Measurements from ENCODE around the gene MCC.

MCC gene

DNA sequence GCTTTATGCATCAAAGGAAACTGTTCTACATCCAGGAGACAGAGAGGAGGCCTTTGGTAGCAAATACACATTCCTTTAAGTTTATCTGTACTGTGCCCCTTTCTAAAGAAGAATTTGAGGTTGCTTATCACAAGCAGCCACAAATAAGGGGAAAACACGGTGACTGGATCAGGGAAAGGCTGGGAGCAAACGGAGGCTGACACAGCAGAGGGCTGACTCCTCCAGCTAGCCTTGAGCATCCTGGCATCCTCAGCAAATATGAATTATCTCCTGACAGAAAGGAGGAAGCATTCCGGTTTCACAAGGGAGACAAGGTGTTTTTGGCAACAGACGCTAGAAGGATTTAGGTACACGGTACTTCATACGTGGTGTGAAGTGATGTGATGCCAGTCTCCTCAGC lies 378.1 kb downstream of the MCC start:
- no peak for DNase-seq (ENCODE audit: low spot score)

DNA sequence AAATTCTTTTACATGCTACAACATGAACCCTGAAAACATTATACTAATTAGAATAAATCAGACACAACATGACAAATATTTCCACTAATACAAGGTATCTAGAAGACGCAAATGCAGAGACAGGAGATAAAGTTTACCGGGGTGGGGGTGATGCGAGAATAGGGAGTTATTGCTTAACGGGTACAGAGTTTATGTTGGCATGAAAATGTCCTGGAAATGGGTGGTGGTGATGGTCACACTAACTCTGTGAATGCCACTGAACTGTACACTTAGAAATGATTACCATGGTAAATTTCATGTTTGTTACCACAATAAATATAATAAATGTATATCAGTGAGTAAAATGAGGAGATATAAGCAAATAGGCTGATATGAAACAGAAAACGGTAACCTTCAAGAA lies 378.9 kb downstream of the MCC start:
- no peak for DNase-seq (ENCODE audit: low spot score)

DNA sequence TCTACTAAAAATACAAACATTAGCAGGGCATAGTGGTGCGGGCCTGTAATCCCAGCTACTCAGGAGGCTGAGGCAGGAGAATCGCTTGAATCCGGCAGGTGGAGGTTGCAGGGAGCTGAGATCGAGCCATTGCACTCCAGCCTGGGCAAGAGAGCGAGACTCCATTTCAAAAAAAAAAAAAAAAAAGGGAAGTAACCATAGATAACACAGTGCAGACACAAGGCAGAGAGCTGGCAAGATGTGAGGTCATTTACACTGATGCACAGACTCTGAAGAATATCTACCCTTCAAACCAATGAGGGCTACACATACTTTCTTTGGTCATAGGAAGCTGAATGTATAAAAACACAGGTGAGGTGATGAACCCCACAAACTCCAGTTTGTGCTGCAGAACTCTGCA lies 379.8 kb downstream of the MCC start:
- no peak for DNase-seq (ENCODE audit: low spot score)

DNA sequence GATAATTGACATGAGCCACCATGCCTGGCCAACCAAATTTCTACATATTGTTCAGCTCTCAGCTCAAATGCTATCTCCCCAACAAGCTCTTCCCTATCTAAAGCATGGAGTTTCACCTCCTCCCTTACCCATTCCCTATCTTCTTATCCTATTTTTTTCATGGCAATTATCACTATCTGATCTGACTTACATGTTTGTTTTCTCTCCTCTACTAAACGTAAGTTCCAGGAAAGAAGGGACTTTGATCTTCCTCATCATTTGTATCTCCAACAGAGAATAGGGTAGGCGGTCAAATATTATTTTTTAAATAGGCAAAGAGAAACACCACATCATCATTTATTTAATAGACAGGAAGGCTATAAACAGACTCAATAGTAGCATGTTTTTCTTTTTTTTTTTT lies 381.4 kb downstream of the MCC start:
- DNase-seq (ENCODE audit: low spot score), result no peak

DNA sequence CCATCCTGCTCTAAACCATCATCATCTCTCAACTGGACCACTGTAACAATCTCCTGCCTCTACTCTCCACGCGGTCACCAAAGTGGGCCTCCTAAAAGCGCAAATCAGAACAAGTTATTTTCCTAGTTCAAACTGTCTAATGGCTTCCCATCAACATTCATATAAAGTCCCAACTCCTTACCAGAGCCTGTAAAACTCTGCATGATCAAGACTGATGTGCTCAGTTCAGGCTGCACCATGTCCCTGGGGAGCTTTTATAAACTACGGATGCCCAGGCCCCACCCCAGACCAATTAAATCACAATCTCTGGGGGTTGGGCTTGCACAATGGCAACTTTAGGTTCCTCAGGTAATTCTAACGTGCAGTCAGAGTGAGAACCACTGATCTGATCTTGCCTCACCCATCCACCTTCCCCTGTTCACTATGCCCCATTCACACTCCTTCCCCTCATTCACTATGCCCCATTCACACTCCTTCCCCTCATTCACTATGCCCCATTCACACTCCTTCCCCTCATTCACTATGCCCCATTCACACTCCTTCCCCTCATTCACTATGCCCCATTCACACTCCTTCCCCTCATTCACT lies 382.5 kb downstream of the MCC start:
- DNase-seq (ENCODE audit: low spot score), result no peak

DNA sequence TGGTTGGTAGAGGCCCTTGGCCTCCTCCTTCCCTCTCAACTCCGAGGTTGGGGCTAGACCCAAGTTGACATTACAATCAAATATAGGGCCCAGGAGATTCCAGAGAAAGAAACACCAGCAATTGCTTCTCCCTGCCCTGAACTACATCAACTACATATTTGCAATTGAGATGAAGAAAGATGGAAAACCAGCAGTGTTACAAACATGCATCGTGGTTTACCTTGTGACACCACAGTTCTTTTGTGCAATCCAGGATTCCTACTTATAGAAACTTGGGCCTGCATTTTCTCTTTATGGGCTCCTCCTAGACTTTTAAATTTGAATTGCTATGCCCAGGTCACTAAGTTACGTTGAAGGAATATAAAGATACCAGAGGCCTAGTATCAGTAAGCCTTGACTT lies 384.9 kb downstream of the MCC start:
- no peak for DNase-seq (ENCODE audit: low spot score)

DNA sequence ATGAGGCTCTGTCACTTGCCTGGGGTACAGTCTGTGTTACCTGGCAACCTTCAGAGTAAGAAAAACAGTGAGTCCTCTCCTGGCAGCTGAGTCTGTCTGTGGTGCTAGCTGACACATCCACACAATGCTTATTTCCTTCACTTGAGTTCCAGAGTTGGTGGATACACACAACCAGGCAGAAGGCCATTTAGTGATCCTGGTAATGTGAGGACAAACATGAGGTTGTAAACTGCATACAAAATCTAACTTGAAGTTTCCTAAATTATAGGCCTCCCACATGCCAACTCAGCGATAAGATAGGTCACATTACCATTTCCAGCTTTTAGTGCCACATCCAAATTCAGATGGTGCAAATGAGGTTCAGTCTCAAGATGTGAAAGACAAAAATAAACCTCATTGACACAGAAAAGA lies 386.1 kb downstream of the MCC start:
- no peak for DNase-seq (ENCODE audit: low spot score)

DNA sequence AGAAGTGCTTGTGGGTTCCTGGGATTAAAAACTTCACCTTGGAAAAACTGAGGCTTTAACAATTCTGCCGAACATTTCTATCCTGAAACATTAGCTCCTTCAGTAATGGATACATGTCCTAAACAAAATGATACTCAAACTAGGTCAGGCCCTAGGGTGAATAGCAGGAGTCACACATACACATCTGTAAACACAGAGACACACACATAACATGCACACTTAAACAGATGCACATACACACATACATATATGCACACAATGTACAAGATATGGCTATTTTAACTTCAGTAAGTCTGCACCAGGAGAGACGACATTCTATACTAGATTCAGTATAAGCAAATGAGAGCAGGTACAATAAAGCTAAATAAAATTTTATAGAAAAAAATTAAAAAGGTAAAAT lies 387.3 kb downstream of the MCC start:
- DNase-seq (ENCODE audit: low spot score), result no peak

DNA sequence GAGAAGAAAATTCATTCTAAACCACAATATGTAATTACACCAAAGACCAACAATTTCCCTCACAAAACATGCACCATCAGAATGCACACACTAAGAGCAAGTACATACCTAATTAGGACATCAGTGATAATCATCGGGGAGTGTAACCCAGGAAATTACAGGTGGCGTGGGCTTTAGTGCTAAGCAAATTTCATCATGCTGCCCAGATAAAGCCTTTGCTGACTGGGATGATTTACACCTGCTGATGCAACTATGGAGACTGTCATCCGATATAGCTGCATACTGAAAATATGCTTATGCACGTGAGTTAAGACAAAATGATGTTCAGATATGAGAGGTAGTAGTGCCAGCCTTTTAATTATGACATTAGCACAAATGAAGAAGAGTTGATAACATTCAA lies 388.4 kb downstream of the MCC start:
- DNase-seq (ENCODE audit: low spot score), result no peak

DNA sequence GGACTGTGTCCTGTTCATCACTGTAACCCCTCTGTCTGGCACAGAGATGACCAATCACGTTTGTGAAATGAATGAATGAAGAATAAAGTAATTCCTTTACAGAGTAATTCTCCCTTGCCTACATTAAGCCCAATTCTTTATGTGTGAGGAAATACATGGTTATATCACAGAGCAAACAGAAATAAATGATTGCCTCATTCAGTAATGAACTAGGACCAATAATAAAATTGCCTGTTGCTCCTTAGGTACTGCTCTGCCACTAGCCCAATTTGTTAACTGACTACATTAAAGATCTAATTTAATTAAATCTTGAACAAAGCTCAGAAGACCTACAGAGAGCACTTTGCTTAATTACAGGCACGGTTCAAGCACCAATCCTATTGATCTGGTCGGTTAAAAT lies 389.9 kb downstream of the MCC start:
- no peak for DNase-seq (ENCODE audit: low spot score)

DNA sequence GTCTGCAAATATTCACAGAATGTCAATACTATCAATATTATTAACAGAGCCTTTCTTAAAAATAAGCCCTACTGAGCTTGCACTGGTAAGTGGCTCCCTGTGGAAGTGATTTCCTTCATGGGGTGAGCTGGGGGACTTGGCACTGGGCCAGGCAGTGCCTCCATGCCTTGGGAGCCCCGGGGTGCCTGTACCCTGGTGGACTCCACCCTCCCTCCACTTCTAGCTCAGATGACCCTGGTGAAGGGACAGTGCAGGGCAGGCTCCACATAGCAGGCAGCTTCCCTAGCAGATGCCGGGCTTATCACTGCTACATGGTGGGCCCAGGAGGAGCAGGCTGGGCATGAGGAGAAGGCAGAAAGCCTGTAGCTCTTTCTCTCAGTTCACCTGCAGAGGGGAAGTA lies 392.4 kb downstream of the MCC start:
- no peak for DNase-seq (ENCODE audit: low spot score)

DNA sequence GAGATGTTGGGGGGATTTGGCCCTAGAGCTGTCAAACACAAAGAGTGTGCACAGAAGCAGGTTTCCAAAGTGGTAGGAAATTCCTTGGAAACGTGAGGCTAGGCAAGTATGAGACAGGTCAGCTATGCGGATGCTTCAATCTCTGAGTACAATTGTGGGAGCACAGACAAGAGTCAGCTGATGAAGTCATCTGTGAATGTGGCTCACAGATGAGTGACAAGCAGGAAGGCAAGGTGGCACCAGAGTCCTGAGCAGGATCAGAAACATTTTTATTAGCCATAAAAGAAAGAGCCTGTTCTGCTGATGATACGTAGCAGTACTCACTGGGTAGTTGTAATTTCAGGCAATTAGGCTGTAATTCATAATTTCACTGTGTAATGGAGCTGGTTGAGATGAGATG lies 394.7 kb downstream of the MCC start:
- no peak for DNase-seq (ENCODE audit: low spot score)

DNA sequence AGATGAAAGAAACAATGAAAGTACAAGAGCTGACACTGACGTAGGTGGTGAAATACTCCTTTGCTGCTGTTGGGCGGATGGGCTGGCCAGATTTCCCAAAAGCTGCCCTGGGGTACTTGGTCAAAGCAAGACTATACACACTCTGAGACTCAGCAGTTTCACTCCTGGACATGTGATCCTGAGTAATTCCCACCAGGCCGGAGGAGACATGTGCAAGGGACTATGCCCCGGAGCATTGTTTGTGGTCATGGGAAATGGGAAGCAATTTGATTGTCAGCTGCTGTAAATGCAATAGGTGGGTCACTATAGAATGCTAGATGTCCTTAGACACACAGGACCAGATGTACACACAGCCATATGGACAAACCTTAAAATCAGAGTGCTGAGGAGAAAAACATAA lies 395.6 kb downstream of the MCC start:
- no peak for DNase-seq (ENCODE audit: low spot score)

DNA sequence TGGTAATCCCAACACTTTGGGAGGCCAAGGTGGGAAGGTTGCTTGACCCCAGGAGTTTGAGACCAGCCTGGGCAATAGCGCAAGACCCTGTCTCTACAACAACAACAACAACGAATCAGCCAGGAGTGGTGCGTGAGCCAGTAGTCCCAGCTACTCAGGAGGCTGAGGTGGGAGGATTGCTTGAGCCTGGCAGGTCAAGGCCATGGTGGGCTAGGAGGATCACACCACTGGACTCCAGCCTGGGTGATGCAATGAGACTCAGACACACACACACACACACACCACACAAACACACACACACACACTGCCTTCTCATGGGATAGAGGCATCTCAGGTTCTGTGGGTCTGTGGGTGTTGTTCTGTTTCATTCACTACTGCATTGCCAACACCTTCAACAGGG lies 396.6 kb downstream of the MCC start:
- no peak for DNase-seq (ENCODE audit: low spot score)

DNA sequence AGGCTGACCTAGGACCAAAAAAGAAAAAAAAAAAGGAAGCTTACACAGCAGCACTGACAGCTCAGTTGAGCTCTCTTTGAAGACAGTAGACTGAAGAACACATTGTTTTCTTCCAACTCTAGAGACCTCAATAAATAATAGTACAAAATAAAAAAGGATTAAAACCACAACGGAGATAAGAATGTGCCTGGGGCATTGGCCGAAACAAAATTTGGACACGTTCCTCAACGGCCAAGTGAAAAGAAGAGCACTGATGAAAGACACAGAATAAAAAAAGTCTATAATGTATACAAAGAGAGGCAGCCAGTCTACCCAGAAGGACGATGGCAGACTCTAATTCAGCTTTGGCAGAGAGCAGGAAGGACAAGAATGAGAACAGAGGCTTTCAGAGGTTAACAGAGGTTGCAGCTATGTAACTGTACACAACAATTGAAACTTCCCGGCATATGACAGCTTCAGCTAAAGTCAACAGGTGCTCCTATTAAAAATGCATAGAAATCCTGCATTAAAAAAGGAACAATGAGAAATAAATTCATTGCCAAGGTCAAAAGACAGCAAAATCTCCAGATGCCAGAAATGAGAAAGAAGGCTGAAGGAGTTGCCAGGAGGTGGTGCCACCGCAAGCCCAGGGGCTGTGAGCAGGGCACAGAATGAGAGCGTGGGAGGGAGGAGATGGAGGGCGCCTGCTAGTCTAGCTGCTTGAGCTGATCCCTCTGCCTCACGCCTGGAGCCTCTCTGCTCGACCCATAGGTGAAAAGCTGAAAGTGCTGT lies 397.7 kb downstream of the MCC start:
- no peak for DNase-seq (ENCODE audit: low spot score)

DNA sequence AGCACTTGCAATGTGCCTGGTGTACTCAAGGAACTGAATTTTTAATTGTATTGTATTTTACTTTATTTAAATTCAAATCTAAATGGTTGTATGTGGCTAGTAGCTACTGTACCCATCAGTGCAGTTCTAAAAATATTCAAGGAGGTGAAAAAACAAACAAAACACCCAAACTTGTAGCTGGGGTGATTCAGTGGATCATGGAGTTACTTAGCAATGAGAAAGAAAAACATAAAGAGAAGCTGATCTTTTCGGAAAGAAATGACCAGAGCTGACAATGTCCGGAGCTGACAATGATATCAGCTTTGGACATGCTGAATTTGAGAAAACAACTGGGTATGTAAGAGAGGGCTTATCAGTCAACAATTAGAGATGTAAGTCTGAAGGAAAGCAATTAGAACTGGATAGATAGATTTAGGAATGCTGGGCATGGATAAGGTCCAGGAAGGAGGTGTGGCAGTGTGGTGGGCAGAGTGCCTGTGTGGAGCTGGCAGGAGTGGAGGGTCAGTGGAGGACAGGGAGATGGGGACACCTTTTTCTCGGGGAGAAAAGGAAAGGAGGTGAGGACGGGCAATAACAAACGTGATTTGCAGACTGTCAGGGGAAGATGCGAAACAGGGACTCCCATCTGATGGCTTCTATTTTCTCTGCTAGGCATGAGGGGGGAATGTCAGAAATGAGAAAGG lies 398.5 kb downstream of the MCC start:
- DNase-seq (ENCODE audit: low spot score), result no peak

DNA sequence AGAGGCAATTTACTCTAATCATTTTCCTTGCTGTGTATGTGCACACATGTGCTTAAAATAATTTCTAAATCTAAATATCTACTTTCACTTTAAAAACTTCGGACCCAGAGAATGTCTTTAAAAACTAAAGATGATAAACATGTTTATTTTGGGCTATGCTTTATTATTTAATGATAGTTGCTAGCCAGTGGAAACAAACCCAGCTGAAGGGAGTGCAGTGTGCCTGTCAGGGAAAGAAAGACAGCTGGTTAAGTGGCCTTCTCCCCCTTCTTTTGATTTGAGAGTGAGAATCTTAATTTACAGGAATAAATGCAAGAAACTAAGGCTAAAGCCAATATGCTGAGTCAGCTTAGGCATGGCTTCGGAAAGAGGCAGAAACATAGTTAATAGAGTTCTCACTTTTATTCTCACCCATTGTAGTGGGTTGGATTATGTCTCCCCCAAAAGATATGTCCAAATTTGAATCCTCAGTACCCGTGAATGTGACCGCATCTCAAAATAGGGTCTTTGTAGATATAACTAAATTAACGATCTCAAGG lies 400.2 kb downstream of the MCC start:
- DNase-seq (ENCODE audit: low spot score), result no peak

DNA sequence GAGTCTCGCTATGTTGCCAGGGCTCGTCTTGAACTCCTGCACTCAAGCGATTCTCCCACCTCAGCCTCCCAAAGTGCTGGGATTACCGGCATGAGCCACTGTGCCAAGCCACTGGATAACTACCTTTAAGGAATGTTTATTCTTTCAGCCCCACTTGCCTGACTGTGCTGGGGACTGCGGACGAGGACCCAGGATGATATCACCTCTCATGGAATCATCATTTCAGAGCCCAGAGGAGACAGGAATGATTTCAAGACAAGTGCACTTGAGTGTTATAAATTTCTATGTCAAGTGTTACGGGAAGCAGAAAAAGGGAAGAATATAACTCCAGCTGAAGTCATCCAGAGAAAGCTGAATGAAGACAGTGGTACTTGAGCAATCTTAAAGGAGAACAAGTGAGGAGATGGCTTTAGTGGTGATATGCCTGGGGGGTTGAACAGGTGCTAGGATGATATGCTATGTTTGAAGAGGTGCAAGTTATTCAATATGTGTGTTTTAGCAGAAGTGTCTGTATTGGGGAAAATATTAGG lies 402.3 kb downstream of the MCC start:
- DNase-seq (ENCODE audit: low spot score), result no peak

DNA sequence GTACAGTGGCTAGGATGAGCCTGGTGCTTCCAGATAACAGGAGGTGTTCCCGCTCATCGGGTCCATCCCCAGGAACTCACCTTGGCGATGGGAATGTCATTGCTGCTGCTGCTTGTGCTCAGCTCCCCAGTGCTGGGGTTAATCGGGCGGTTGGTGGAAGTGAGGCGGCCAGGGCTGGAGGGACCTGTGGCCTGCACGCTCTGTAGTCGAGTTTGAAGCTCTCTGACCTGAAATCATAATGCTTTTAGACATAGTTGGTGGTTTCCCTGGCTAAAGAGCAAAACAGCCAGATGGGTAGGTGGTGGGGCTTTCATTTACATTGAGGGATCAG lies 403.2 kb downstream of the MCC start:
- DNase-seq (ENCODE audit: low spot score), result no peak

DNA sequence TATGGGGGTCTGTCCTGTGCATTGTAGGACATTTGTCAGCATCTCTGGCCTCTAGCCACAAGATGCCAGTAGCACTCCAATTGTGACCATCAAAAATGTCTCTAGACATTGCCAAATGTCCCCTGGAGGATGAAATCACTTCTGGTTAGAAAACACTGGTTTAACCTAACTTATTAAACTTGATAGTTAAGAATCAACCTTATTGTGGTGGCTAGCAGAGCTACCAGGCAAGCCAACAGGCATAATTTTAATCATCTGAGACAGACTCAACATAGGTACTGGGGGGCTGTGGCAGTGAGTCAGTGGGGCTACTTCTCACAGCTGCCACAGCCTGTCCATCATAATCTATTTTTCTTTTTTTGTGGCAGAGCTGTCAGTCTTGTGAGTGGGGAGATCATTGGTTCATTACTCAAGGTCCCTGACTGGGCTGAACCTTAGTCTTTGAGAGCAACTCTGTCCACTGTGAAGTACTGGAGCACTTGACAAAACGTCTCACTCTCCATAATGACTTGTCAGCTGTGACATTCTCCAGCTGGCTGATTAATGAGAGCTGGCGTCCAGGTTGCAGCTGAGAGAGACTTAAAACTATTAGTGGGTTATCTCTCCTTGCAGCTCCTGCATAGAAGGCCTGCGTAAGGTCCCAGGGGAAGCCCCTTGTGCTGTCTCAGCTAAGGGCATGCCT lies 403.7 kb downstream of the MCC start:
- no peak for DNase-seq (ENCODE audit: low spot score)

DNA sequence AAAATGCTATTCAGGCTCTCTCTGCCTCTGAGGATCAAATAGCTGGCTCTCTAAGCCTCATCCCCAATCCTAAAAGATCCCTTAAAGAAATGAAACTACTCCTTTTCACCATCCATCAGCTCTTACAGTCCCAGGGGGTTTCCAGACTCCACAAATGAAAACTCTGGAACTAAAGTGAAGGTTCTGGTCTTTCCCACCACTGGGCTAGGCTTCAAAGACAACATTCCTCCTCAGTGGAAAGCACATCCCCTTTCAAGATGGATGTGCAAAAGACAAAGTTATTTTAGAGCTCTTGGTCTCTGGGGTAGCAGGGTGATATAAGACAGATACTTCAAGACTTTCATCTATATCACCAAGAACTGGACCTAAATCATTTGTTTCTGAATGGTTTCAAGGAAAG lies 404.8 kb downstream of the MCC start:
- DNase-seq (ENCODE audit: low spot score), result no peak

DNA sequence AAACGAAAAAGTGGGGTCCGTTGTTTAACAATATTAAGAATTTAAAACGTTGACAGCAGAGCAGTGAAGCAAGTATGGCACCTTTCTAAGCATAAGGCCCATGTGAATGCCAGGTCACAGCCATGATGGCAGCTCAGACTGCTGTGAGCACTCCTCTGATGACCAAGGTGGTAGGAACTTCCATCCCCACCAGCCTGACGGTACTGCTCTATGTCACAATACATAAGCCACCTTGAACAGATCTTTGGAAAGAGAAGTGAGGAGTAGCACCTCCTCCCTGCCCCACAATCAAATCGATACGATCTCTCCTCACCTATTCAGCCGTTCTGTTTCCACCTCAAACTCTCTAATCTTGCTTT lies 405.7 kb downstream of the MCC start:
- no peak for DNase-seq (ENCODE audit: low spot score)

Data from iPS-NIHi11 (cell line).